COR-L47 (cell line): ENCODE measurements around the gene TTLL5.

ENCODE experiments used
- DNase-seq: peaks from one replicate; lab custom pipeline; 2025; lab: John Stamatoyannopoulos, UW

TTLL5 gene

DNA sequence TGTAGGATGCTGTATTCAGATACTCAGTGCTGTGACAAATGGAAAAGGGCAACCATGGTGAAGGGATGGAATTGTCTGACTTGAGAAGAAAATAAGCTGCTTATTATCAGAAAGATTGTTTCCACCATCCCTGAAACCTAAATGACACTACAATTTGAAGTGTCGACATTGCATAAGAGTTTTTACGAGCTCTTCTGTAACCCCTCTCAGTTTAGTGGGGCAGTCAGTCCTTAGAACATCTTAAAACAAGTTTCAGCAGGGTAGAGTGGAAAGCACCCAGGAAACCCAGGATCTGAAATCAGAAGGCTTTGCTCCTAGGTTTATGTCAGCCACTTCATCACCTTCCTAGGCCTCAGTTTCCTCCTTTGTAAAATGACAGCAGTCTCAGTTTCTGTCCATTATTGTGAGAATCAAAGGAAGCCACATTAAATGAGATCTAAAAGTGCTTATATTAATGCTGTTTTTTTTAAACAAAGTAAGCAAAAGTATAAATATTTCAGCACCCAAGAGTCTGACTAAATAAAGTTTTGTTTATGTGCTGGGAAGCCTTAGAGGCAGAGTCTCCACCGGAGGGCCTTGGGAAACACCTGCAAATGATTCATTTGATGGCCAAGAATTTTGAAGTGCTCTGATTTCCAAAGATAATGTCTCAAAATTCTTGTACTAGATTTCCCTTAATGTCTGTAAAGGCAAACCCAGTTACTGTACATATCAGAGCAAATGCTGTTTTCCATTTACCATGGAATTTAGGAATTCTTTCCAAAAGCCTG, 326.3 kb downstream of the TTLL5 start:
- no peak for DNase-seq

DNA sequence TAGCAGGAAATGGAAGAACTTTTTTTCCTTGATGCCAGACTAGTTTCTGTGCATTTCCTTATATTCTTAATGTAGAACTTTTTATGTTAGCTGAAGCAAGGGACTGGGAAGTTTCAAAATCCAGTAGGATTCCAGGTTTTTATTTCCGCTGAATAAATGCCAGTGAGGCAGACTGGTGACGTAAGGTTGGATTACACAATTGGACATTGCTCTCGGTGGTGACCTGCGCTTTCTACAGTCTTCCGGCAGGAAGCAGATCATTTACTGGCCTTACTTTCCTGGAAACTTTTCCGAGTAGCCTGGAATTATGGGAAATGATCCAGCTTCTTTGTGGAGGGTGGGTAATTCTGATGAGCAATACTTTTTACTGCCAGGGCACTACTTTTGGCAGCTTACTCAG, 328.1 kb downstream of the TTLL5 start:
- no peak for DNase-seq

DNA sequence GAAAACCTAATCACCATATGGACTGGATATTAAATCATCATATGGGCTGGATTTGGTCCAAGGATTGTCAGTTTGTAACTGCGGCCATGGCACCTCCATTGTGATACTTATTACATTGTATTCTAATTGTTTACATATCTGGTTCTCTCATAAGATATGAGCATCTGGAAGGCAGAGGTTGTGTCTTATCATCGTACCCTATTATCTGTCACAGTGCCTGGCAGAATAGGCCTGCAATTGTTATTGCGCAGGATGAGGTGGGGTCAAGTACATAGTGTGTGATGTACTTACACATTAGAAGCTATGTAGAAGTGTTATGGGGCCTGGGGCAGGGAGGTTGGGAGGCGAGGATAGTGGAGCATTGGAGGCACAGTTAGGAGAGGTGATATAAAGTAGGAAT, 329.3 kb downstream of the TTLL5 start:
- DNase-seq = no peak

DNA sequence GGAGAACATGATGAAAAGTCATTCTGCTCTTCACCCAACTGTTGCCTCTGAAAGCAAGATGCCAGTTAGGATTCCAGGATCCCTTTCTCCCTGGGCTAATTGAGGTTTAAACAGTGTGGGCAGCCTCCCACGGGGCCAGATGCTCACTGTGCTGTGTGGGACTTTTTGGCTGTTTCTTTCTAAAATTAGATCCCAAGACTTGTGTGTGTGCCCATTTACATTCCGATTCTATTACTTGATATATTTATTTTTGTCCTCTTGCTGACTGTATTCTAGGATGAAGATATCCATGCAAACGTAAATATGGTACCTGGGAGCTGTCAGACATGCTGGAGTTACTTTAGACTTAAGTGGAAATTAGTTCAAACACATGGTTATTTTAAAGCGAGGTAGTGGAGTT, 330.7 kb downstream of the TTLL5 start:
- DNase-seq = no peak

DNA sequence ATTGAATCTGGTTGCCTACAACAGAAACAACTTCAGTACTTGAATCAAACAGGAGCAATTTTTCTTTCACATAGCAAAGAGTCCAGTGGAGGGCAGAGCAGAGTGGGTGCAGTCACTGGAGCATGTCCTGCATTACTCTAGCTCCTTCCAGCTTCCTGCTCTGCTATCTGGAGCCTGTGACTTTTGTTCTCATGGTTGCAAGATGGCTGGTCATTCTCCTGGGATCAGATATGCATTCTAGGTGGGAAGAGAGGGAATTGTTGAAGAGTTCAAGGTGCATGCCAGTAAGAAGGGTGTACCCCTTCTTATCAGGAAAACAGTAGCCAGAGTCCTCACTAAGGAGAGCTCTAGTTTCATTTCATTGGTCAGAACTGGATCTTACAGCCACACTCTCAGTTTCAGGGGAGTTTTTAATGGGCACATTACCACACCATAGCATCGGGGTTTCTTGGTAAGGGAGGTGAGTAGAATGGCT, 332.6 kb downstream of the TTLL5 start:
- no peak for DNase-seq

DNA sequence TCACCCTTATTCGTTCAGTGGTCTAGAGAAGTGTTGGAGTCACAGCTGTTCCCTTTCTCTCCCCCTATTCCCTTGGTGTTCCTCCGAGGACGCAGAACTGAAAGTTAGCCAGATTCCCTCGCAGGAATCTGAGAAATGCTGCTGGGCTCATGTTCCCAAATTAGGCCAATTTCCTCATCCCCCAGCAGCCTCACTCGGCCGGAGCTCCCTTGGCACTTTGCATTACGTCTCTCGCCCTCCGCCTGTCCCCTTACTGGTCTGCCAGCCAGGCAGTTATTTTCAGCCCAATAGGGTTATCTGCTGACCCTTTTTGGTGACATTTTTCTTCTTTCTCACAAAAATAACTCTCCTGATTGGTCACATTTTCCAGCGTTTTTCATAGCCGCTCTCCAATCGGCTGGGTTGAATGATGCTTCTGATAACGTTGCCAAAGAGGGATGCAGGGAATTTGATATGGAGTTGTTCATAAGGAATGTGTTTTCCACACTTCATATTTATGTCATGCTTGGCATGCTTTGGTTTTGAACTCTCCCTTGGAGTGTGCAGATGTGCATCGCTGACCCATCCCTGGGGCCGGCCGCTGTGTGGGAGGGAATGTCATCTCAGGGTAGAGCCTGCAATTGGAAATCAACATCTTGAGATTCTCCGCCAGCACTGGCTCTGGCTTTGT, 334.5 kb downstream of the TTLL5 start:
- DNase-seq = no peak

DNA sequence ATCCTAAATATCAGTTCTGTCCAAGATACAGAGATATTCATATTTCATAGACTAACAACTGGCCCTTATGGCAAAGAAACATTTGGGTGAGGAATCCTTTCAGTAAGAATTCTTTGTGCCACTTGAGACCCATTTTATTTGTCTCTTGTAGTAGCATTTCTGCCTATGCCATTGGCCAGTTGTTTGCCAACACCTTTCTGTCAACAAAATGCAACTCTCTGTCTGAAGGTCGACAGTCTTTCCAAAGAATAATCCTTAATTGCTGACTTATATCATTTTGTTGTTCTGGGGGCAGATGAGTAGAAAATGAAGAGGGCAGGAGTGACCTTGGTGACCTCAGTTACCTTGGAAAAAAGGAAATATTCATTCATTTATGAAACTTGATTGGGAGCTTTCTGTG, 335.4 kb downstream of the TTLL5 start:
- no peak for DNase-seq

DNA sequence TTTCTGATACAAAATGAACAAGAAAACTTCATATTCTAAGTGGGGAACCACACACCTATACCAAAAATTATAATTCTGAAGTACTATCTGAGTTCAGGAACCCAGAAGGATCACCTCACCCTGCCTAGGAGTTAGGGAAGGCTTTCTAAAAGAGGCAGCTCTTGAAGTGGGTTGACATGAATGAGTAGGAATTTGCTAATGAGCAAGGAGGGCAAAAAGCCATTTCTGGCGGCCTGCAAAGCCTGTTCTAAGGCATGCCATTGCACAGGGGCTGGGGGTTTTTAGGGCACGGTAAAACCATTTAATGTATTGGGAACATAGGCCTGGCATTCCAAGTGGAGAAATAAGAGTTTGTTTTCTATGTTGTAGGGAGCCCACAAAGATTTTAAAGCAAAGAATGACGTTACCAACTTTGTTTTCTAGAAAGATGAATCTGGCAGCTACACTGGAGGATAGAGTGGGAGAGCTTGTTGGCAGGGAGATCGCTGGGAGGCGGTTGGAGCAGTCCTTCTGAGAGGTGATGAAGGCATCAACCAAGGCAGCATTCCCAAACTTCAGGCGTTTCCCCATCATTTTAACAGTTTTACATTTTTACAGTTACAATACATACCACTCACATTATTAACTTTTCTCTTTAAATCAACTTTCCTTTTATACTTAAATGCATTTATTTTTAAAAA, 338.6 kb downstream of the TTLL5 start:
- DNase-seq = no peak

DNA sequence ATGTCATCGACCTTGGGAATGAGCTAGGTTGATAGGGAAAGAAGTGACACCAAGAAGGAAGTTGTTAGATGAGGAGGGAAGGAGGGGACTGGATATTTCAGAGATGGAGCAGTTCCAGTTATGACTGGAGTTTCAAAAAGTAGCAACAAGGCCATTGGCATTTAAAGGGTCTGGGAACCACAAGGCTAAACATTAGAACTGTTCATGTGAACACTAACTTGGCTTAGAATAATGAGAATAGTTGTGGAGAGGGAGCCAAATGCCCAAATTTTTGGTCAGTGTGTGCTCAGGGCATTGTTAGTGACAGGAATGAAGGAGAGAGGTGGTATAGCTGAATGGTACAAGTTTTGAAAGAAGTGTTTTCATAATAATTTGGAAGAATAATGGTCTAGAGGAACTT, 341.3 kb downstream of the TTLL5 start:
- no peak for DNase-seq
